Stimulated activated CD8-positive, alpha-beta memory T cell treated with anti-CD3 and anti-CD28 coated beads, Interleukin-12 subunit alpha, Interleukin-12 subunit beta, amount 100 ng/mL, for 4 hours (primary cell): ENCODE results near the gene RGPD8.
"Not testable (repeated sequence)": the region's sequence is repeated elsewhere in the genome, so short reads cannot be mapped to it uniquely, and the experiment has no call there.

Experiments
- DNase-seq: peaks from one replicate; pipeline ENCODE4 v3.0.0-alpha.2; 2020; ENCODE audit warnings: low read depth

RGPD8 gene

DNA sequence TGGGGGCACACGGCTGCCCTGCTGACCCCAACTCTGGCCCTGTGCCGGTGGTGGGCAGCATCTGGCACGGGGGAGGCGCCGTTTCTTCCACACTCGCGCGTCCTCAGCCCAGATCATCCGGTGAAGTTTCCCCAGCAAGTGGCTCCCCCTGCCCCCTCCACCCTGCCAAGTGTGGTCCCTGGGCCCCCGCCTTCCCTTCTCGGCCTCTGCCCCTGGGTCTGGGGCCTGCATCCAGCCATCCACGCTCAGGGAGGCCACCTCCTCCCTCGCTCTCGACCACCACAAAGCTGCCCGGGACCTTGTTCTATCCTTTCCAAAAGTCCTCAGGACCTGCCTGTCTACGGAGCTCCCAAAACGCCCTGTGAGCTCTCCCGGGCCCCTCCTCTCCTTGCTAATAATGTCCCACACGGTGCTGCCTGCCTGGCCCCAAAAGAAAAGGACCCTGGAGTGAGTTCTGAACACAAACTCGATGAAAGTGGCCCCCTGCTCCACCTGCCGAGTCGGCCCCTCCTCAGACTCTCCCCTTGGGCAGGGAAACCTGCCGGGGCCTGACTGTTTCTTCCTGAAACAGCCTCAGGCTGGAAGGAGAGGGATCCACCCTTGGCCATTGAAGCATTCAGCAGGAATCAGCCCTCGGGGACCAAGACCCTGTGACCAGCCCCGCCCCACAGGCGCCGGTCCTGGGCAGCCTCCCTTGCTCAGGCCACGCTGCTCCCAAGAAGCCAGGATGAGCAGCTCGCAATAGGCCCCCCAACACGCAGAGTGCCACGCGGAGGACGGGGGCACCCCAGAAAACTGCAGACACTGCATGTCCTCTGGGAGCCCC lies 1.7 kb upstream of the RGPD8 start:
- not testable (repeated sequence) for DNase-seq

DNA sequence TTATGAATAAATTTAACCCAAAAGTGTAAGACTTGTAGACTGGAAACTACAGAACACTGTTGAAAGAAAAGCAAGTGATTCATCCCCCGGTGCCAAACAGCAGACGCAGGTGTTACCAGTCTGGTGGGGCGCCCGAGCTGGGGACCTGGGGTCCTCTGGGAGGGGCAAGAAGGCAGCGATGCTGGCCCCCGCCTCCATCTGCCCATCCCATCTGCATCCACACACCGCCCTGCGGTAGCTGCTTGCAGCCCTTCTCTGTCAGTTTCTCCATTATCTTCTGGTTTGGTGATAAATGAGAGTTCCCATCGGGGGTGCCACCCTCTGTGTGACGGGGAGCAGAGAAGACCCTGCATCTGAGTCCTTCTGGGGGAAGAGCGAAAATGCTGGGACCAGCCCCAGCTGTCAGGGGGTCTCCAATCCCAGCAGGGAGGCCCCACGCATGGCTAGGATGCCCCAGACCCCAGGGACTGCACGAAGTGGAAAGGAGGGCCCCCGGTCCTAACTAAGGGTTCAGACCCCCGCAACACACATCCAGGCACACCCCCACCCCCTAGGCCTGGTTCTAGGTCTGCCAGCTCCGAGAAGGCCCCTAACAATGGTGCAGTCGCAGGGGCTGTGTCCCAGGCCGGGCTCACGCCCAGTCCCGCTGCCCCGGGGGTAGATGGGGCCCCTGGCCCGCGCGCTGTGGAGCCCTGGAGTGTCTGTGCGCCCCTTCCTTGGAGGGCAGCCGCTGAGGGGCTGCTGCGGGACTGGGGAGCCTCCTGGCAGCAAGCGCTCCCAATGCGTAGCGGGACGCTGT lies 686 bp upstream of the RGPD8 start:
- DNase-seq, result no peak

DNA sequence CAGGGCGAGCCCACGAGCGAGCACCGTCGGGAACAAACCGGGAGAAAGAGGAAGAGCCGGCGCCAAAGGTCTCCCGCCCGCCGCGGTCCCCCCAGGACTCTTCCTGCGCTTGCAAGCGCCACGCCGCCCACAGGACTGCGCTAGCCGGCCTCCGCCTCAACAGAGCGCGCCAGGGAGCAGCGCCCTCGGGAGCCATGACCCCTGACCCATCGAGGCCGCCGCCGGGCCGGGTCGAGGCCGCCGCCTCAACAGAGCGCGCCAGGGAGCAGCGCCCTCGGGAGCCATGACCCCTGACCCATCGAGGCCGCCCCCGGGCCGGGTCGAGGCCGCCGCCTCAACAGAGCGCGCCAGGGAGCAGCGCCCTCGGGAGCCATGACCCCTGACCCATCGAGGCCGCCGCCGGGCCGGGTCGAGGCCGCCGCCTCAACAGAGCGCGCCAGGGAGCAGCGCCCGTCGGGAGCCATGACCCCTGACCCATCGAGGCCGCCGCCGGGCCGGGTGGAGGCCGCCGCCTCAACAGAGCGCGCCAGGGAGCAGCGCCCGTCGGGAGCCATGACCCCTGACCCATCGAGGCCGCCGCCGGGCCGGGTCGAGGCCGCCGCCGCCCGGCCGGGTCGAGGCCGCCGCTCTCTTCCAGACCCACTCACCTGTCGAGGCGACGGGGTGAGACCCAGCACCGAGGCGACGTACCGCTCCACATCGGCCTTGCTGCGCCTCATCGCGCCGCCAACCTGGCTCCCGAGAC lies 538 bp downstream of the RGPD8 start:
- DNase-seq, result not testable (repeated sequence)

DNA sequence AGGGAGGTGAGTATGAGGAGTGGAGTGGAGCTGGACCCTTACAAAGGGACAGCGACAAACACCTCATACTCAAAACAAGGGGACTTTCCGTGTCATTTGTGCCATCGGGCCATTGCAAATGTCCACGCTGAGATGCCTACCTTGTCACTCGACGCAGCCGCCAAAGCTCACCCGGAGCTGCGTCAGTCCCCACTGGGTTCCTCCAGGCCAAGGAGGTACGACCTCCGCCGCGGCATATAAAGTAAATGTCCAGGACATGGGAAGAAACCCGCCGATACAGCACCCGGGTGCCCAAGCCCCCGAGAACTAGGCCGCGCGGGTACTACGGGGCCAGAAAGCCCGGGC lies 1.1 kb downstream of the RGPD8 start:
- DNase-seq, result not testable (repeated sequence)

DNA sequence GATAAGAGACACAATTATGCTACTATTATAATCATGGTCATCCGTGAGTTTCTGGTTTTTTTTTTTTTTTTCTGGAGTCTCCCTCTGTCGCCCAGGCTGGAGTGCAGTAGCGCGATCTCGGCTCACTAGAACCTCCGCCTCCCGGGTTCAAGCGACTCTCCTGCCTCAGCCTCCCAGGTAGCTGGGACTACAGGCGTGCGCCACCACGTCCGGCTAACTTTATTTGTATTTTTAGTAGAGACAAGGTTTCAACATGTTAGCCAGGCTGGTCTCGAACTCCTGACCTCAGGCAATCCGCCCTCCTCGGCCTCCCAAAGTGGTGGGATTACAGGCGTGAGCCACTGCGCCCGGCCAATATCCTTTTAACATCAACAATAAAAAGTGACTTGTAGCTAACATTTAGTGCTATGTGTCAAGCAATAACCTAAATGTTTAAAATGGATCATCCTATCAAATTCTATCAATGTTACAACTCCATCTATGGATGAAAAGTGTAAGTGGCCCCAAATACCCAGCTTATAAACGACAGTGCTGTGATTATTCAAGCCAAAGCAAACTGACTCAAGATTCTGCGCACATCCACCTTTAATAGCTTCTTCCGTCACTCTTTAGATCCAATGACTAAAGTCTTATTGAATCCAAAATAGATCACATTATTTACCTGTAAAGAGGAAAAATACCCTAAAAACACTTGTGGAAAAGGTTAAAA lies 1.7 kb downstream of the RGPD8 start:
- DNase-seq, result not testable (repeated sequence)

DNA sequence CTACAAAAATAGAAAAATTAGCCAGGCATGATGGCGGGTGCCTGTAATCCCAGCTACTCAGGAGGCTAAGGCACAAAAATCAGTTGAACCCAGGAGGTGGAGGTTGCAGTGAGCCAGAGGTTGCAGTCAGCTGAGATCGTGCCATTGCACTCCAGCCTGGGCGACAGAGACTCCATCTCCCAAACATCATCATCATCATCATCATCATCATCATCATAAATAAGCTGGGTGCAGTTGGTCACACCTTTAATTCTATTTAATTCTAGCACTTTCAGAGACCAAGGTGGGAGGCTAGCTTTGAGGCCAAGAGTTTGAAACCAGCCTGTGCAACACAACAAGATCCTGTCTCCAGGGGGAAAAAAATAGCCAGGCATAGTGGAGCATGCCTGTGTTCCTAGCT lies 8.9 kb downstream of the RGPD8 start:
- not testable (repeated sequence) for DNase-seq

DNA sequence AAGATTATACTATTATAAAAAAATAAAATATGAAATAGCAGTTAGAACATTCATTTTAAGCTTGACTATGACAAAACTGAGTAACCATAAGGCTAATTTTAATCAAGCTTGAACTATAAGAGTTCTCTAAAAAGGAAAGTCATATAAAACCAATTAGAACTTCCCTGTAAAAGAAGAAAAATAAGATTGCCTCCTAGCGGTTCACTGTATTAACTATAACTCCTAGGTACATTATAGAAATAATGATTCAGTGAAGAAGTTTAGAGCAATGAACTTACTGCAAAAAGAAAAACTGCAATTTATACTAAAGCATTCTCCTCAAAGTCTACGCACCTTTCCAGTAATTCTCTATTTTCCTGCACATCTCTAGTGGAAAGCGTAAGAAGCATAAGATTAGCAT lies 16.6 kb downstream of the RGPD8 start:
- DNase-seq, result not testable (repeated sequence)

DNA sequence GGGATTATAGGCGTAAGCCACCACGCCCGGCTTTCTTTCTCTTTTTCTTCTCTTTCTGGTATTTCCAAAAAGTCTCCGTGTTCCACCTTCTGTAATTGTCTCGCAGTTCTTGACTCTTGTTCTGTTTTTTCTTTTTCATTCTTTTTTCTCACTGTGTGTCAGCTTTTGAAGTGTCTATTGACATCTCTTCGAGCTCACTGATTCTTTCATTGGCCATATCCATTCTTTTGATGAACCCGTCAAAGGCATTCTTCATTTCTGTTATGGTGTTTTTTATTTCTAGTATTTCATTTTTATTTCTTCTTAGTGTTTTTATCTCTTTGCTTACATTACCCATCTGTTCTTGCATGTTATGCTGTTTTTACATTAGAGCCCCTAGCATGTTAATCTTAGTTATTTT lies 73.4 kb downstream of the RGPD8 start:
- not testable (repeated sequence) for DNase-seq

DNA sequence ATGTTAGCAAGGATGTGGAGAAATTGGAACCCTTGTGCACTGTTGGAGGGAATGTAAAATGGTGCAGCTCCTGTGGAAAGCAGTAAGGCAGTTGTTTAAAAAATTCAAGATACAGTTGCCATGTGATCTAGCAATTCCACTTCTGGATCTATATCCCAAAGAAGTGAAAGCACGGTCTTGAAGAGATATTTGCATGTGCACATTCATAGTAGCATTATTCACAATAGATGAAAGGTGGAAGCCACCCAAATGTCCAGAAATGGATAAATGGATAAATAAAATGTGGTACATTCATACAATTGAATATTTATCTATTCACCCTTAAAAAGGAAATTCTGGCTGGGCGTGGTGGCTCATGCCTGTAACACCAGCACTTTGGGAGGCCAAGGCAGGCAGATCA lies 79.1 kb downstream of the RGPD8 start:
- DNase-seq, result not testable (repeated sequence)

DNA sequence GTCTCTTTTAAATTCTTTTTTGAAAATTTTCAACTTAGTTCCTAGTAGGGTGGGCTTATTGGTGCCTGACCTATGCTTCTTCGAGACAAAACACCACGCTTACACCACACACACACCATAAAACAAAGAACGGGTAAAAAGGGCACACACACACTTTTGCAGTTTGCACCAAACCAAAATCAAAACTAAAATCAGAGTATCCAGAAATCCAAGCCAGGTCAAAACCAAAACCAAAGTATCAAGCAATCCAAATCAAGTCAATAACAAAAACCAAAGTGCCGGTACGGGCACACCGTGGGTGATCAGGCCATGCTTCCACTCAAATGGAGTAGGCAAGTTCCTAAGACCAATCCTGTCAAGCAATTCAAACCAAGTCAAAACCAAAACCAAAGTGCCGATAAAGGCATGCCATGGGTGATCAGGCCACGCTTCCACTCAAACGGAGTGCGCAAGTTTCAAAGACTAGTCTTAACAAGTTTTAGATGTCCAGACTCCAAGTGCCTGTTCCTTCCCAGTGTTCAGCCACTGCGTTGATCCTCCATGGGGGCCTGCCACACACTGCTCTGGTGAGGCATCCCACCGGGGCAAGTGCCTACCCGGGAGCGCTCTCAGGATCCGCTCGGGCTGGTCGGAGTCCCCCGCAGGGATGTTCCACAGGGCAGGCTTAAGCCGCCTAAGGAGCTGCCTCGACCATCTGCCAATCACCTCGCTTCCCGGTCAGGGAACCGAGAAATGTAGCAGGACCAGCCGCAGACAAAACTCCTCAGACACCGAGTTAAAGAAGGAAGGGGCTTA lies 80.4 kb downstream of the RGPD8 start:
- not testable (repeated sequence) for DNase-seq

DNA sequence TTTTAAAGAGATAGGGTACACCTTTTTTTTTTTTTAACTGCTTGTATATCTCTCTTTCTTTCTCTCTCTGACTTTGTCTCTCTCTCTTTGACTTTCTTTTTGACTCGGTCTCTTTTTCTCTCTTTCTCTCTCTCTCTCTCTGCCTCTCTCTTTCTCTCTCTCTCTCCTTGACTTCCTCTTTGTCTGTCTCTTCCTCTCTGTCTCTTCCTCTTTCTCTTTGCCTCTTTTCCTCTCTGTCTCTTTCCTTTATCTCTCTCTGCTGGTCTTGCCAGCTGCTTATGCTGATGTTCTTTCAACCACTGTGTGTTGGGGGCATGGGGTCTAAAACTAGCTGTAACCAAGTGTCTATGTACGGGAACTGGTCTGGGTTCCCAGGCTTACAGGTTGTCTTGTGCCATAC lies 81.2 kb downstream of the RGPD8 start:
- not testable (repeated sequence) for DNase-seq

DNA sequence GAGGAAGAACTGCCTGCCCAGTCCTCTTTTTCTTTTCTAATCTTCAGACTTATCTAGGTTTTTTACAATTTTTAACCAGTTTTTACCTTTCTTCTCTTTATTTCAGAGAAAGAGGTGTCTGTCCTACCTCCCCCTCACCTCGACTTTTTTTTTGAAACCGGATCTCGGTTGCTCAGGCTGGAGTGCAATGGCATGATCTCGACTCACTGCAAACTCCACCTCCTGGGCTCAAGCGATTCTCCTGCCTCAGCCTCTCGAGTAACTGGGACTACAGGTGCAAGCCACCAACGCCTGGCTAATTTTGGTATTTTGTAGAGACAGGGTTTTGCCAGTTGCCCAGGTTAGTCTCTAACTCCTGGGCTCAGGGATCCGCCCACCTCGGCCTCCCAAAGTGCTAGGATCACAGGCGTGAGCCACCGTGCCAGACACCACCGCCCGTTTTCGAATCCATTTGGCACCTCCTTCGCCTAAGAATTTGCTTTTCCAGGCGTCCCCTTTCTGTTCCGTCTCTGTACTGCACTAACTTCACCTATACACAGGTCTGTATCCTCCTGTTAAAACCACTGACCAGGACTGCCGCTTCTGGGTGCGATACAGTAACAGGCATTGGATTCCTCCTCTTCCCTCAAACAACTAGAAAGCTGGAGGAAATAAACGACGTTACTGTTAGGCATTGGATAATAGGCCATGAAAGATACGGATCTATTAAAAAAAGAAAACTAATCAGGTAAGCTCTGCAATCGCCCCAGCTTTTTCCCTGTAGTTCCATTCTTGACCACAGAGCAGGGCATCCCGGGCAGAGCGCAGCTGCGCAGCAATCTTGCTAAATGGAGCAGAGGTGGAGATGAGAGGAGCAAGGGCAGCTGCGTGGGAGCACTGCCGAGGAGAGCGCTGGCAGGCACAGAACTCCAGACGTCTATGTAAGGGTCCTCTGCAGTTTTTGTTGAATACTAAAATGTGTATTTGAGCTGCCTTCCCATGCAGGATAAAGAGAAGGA lies 88.1 kb downstream of the RGPD8 start:
- no peak for DNase-seq

DNA sequence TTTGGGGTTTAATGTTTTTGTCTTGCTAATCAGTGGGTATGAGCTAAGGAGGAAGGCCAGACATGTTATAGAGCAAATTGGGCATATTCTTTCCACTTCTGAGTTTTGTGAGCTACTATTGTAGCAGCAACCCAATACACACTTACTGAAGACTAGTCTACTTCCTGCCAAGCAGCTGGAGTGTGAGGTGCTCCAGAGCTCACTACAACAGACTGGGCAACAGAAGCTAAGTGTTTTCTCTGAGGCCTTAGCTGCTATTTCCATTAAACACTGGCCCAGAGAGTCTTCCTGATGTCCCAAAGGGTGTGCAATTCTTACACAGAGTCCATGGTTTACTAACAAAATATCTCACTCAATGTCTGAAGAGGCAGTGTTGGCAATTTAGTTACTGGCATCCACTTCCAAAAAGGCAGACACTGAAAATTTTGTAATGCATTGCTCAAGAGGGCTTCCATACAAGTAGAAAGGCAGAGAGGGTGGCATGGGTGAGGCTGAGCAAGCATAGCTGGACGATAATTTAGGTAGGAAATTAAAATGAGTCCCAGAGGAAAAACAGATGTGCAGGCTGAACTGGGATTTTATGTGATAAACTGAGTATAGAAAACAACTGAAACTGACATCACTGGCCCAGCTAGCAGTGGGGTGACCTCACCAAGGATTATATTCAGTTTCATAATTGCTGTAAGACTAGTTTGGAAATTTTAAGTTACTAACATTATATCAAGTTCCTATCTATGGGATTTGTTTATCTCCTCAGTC lies 89.4 kb downstream of the RGPD8 start:
- DNase-seq, result no peak

DNA sequence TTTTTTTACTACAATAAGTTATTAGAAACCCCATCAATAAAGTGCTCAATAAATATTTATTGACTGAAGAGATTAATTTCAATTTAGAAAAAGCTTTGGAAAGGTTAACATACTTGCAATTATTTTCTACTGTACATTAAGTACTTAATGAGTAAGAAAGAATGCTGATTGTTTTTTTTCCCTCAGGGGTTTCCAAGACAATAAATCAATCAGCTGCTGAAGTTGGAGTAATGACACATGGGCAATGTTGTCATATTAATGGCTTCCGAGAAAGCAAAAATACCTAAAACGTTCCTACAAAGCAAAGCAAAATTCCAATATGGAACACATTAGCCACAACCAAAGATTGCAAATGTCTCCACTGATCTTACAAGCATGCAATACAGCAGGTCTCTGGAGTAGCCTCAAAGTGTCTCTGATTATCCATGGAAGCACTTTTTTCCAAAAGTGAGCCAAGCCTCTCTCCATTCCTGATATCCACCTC lies 91.3 kb downstream of the RGPD8 start:
- no peak for DNase-seq

DNA sequence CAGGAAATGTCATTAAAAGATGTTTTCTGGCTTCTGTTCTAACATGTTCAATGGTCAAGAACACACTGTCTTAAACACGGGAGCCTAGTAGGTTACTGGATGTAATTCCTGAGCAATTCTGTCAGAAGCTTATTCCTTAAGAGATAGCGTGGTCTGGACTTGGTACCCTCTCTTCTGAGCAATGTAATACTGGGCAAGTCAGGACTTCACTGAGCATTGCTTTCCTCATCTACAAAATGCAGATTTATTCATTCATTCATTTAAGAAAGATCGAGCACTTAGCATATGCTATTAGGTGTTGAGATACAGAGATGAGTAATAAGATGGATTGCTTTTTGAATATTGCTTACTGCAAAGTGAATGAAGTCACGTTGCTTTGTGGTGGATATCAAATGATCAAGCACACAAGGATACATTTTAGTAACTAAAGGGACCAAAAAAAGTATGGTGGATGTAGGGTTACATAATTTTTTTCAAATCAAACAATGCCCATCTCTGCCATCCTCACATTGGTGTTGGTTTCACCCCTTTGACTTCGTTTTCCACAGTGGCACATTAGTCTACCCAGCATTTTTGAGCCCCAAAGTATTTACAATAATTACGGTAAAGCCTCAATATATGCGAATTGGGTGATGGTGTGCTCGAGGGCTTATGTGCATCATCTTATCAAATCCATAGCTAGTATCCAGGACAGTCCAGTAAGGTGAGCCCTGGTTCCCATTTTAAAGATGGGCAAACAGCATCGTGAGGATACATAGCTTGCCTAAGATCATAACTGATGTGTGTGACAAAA lies 92.8 kb downstream of the RGPD8 start:
- DNase-seq, result no peak

DNA sequence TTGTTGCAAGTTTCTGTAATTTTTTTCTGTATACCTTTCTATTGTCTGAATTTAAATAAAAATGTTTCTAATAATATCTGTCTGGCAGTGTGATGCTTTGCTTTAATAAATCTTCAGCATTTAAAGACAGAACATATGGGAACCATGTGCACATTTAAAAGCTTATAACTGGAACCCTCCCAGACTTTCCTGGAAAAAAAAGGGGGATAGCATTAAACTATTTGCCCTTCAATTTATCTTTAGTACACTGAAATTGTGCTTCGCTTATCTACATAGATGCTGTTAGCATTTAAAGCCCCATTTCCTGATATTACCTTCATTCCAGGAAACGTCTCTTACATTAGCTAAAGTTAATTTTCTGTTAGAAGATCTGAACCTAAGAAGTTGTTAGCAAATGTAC lies 93.5 kb downstream of the RGPD8 start:
- DNase-seq, result no peak

DNA sequence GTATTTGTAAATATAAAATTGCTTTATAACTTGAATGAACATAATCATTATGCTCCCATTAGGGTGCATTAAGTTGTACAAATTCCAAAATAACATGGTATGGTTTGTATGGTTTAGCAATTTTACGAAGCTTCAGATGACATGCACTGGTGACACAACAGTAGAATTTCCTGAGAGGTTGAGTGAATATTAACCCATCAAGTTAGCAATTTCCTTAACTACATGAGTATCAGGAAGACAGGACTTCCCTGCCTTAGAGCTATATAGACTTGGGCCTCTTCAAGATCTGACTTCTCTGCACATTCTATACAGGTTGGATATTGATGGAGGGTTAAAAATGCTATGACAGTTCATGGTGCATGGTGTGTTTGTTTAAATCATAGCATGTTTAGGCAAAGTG lies 97.8 kb downstream of the RGPD8 start:
- no peak for DNase-seq

DNA sequence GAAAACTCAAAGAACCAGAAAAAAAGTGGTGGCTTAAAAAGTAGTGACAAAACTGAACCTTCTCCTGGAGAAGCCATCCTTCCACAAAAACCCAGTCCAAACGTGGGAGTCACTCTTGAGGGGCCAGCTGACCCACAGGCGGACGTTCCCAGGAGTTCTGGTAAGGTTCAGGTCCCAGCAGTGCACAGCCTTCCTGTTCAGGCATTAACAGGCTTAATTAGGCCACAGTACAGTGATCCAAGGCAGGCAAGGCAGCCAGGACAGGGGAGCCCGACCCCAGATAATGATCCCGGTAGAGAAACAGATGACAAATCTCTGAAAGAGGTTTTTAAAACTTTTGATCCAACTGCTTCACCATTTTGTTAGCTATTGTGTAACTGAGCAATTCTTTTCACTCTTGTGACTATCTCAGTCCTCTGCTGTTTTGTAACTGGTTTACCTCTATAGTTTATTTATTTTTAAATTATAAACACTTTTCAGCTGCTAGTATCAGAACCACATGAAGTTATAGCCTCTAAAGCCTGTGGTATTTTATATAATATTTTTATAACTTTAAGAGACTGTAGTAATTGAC lies 101.2 kb downstream of the RGPD8 start:
- DNase-seq, result no peak
